VCaP (cell line): Measurements from ENCODE around the gene EBPL.
A peak's percentile ranks its signal among the peaks of the same experiment; 100 is the strongest.

Source experiments
- H3K27ac ChIP-seq: fragments of 450-650 bp; 2 replicates; pipeline ENCODE4 v1.5.1; 2017
- TF ChIP-seq, protein P1 (sequence below): fragments of 450-650 bp; conservative IDR thresholded peaks from 2 replicates; pipeline ENCODE4 v1.5.1; 2017; ENCODE audit warnings: mild to moderate bottlenecking, moderate library complexity

EBPL gene

DNA sequence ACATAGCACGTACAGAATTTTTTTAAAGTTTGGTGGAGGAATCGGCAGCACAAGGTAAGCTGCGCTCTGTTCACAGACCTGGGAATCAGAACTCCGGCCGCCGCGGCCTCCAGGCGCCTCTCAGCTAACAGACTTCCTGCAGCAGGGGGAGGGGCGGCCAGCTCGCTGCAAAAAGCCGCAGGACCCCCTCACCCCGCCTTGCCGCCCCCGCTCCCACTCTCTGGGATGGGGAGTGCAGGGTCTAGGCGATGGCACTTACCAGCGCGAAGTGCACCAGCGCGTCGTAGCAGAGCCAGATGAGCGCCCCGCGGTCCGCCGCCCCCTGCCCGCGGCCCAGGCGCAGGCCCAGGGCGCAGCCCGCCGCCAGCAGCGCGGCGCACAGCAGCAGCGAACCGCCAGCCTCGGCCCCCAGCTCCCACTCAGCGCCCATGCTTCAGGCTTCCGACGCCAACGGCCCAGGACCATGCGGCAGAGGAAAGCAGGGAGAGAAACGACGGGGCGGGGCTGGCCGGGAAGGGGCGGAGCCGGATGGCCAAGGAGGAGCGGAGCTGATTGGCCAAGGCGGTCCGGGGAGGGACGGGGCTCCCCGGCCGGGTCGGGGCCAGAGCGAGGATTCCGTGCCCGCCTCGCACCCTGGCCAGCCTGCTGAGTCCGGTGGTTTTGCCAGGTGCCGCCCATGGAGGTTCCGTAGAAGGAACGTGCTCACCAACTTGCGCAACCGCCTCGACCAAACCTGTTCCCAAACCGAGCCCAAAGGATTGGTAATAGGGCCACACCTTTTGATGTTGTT lies at the start of gene EBPL:
TSS of gene EBPL (minus strand) at position 492 of the 790 bp plus-strand sequence. CDS start at position 430, 62 bp downstream.
- TF ChIP-seq, protein P1, sequence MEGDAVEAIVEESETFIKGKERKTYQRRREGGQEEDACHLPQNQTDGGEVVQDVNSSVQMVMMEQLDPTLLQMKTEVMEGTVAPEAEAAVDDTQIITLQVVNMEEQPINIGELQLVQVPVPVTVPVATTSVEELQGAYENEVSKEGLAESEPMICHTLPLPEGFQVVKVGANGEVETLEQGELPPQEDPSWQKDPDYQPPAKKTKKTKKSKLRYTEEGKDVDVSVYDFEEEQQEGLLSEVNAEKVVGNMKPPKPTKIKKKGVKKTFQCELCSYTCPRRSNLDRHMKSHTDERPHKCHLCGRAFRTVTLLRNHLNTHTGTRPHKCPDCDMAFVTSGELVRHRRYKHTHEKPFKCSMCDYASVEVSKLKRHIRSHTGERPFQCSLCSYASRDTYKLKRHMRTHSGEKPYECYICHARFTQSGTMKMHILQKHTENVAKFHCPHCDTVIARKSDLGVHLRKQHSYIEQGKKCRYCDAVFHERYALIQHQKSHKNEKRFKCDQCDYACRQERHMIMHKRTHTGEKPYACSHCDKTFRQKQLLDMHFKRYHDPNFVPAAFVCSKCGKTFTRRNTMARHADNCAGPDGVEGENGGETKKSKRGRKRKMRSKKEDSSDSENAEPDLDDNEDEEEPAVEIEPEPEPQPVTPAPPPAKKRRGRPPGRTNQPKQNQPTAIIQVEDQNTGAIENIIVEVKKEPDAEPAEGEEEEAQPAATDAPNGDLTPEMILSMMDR: no peak
- H3K27ac ChIP-seq: peak within 1 kb of the TSS; percentile 97

DNA sequence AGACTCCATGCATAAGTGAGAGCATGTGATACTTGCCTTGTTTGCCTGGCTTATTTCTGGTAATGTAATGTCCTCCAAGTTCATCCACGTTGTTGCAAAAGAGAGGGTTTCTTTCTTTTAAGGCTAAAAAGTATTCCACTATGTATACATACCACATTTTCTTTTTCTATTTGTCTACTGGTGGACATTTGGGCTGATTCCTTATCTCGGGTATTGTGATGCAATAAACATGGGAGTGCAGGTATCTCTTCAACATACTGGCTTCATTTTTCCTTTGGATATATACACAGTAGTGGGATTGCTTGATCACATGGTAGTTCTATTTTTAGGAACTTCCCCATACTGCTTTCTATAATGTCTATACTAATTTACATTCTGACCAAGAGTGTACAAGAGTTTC lies 49.6 kb upstream of the EBPL start:
- TF ChIP-seq, protein P1: no peak
- H3K27ac ChIP-seq: no peak overlapping the region

DNA sequence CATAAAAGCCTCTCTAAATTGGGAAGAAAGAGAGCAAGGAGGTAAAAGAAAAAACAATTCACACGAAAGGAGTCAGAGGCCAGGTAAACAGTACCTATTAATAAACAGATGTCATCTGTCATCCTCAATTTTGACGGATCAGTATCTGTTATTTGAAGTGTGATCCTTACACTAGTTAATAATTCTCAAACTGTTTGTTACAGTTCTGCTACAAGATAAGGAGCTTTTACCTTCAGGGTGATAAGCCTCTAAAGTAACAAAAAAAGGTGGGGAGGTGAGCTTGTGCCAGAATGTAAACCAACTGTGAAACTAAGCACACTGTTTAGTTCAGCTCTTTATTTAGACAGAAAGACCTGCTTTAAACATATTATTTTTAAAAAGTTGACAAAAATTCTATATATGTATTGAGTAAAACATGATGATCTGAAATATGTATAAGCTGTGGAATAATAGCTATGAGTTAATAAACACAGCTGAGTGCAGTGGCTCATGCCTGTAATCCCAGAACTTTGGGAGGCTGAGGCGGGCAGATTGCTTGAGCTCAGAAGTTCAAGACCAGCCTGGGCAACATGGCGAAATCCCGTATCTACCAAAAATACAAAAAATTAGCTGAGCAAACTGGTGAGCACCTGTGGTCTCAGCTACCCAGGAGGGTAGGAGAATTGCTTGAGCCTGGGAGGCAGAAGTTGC lies 48.4 kb upstream of the EBPL start:
- H3K27ac ChIP-seq: no peak overlapping the region
- TF ChIP-seq, protein P1: no peak

DNA sequence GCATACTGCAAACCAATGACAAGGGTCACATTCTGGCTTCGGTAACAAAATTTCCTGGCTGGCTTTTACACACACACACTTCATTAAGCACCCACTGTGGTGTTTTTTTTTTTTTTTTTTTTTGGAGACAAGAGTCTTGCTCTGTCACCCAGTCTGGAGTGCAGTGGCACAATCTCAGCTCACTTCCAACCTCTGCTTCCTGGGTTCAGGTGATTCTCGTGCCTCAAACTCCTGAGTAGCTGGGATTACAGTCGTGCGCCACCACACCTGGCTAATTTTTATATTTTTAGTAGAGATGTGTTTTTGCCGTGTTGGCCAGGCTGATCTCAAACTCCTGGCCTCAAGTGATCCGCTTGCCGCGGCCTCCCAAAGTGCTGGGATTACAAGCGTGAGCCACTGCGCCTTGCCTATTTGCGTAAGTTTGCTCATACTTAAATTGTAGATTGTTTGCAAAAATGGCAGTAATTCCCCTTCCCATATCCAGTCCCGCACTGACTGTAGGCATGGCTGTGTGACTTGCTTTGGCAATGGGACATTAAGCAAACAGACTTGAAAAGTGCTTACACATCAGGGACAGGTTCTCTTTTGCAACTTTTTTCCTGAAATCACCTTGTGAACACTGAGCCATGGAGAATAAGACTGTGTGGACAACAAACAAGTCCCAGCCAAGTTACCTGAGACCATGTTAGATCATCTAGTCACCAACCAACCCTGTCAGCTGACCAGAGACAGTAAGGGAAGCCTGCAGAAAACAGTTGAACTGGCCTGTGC lies 42.1 kb upstream of the EBPL start:
- H3K27ac ChIP-seq: no peak overlapping the region
- TF ChIP-seq, protein P1: no peak

DNA sequence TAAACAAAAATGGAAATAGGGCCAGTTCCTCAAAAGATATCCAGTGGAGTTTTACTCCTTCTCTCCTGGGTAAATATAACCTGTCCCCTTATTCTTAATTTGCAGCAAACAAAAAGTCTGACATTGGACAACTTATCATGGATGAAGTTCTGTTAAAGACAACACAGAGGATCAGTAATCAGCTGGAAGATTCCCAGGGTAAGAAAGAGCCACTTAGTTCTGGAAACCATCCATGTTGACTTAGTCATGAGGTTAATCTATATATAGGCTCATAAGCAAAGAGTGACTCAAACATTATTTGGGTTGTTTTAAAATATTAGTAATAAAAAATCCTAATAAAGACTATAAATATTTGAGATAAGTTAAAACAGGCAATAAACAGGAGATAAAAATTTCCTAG lies 40.5 kb upstream of the EBPL start:
- H3K27ac ChIP-seq: no peak overlapping the region
- TF ChIP-seq, protein P1: no peak

DNA sequence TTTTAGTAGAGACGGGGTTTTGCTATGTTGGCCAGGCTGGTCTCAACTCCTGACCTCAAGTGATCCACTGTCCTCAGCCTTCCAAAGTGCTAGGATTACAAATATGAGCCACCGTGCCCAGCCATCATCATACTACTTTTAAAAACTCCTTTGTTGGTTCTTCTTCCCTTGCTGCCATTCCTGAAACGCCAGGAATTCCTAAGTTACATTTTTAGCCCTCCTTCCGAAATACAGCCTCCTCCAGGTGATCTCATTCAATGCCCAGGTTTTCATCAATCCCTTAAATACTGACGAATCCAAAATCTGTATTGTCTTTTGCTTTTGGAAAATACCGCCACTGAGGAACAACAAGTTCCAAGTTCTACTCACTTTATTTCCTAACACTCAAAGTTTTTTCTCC lies 25.3 kb upstream of the EBPL start:
- TF ChIP-seq, protein P1: no peak

DNA sequence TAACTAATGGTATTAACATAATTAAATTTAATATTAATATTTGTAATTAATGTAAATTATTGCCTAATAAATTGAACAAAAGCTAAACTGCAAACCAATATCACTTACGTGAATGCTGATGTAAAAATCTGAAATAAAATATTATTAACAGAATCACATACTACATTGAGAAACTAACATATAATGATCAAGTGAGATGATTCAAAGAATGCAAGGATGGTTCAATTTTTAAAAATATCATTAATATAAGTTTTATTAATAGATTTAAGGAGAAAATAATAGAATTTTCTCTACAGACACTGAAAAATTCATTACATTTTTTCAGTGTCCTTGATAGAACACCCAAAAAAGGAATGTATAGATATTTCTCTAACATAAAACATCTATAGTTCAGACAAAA lies 23.5 kb upstream of the EBPL start:
- TF ChIP-seq, protein P1: no peak
- no peak overlapping the region for H3K27ac ChIP-seq

More for the DNA sequence above, 25.3 kb upstream of the EBPL start:
- no peak overlapping the region for H3K27ac ChIP-seq
